T follicular helper cell (primary cell): Measurements from ENCODE around the gene TMPRSS13.
A peak's percentile ranks its signal among the peaks of the same experiment; 100 is the strongest.
"Not testable (repeated sequence)": the region's sequence is repeated elsewhere in the genome, so short reads cannot be mapped to it uniquely, and the experiment has no call there.

Source experiments
- DNase-seq: peaks from one replicate; pipeline ENCODE4 v3.0.0-alpha.2; 2020; ENCODE audit warnings: low read depth
- total RNA-seq, 2 experiments: gene quantifications; one replicate each; lab custom pipeline; 2026; lab: John Stamatoyannopoulos, UW

The TMPRSS13 gene
- 0.56 to 3.8 reads per million in 2 experiments for total RNA-seq

DNA sequence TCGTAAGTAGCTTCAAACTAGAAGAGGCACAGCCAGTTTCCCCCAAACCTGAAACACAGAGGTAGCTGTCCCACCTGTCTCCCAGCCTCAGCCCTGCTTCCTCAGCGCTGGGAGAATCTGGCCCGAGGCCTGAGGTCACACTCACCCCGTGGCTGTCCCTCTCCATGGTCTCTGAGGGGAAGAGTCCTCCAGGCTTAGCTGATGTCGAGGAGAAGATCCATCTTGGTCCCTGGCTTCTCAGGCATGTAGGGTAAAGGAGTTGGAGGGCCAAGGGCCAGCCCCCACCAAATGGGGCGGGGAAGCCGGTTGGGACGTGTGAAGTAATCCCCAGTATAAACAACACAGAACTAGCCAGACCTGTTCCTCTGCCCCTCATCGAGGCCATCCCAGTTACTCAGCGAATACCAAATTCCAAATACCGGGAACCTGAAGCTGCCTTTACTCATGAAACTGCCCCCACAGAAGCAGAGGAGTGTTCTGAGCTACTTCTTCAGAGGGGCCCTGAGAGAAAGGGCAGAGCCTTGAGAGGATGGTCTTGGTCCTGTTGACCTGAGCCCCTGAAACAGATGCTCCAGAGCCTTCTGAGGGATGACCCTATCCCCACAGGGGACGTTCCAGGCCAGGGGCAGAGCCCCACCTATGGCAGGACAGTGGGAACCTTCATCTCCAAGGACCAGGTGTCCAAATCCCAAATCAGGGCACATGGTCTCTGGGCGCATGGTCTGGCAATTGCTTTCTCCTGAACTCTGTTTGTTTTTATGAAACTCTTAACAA, at the start of gene TMPRSS13:
Gene TMPRSS13 (minus strand): TSS at position 261 of the 774 bp plus-strand sequence. CDS start 95 bp downstream, at position 166.
- no peak for DNase-seq

DNA sequence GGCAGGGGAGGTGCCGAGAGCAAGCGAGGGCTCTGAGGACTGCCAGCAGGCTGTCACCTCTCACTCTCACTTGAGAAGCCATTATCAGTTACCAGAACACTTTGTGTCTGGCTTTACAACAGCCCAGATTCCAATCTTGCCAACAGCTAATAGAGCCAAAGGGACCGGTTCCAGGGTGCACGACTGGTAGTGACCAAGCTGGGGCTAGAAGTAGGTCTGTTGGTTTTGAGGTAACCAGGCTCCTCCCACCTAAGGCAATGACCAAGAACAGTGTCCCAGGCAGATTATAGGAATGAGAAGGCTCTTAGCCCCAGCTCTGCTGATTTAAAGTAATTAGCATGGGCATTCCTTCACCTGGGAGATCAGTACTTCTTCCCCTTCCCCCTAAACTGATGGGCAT, 49.8 kb upstream of the TMPRSS13 start:
- no peak for DNase-seq

GRCh38 chr11:117978291-117978910, 49.2 kb upstream of the TMPRSS13 start:
- DNase-seq = not testable (repeated sequence)

- not testable (repeated sequence) for DNase-seq
These were observed 48.5 kb upstream of the TMPRSS13 start for GRCh38 chr11:117977612-117978264.

GRCh38 chr11:117977029-117977428, 47.8 kb upstream of the TMPRSS13 start:
- DNase-seq = no peak

- no peak for DNase-seq
These were observed 47.2 kb upstream of the TMPRSS13 start for GRCh38 chr11:117976445-117976844.

GRCh38 chr11:117973503-117973860, 44.3 kb upstream of the TMPRSS13 start:
- no peak for DNase-seq

DNA sequence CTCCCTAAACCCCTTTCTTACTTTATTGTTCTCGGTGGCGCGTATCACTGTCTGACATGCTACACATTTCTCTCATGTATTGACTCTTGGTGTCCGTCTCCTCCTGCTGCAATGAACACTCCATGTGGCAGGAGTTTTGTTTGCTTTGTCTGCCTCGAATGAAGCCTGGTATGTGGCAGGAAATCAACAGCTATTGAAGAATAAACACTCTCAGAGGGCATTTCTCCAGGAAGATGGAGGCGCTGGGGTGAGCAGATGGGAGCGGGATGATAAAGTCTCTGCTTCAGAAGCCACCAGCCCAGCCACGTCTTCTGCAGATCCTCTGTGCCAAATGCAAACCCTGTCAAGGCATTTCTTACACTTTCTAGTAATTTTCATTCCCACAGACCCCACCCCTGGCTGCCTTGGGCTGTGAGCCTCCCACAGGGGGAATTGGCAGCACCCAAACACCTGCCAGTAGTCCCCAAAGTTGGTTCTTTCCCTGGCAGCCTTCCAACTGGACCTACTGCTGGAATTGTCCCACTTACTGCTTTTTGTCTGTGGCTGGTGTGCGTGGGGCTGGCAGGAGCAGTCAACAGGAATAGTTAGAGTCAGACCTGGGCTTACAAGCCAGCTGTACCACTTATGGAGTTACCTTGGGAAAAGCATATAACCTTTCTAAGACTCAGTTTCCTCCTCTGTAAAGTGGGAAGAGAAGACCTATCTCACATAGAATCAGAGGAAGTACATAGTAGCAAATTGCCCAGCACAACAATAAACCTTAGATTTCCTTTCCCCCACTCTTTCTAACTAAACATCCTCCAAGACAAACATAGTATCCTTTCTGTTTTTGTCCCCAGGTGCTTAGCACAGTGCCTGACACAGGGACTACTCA, 43.7 kb upstream of the TMPRSS13 start:
- no peak for DNase-seq

GRCh38 chr11:117972044-117972443, 42.8 kb upstream of the TMPRSS13 start:
- no peak for DNase-seq

DNA sequence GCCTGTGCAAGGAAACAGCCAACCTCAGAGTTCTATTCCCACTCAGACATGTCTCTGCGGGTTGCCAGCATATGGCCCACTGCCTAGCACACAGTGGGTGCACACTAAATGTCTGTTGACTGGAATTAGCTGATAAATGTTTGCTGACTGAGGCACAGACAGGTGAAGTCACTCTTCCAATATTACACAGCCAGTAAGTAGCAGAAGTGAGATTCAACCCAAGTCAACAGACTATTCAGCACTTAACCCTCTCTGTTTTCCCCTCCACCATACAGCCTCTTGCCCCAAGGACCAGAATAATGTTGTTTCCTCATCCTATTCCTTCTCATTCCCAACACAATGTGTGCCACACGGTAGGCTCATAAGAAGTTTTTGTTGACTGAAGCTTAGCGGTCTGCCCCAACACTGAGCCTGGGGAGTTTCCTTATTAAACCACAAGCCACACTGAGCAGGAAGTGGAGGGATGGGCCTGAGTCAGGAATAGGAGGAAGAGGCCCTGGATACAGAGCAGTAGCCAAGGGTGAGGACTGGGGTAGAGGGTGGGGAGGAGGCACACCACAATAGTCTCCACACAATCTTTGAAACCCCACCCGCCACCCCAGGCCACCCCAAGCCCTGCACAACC, 41.3 kb upstream of the TMPRSS13 start:
- DNase-seq = no peak

- no peak for DNase-seq
These were observed 40.2 kb upstream of the TMPRSS13 start for GRCh38 chr11:117969160-117969991.

GRCh38 chr11:117966908-117967307, 37.7 kb upstream of the TMPRSS13 start:
- no peak for DNase-seq

GRCh38 chr11:117962826-117963225, 33.6 kb upstream of the TMPRSS13 start:
- no peak for DNase-seq

- no peak for DNase-seq
These were observed 32.7 kb upstream of the TMPRSS13 start for GRCh38 chr11:117961896-117962295.

GRCh38 chr11:117960406-117960805, 31.2 kb upstream of the TMPRSS13 start:
- DNase-seq = no peak

DNA sequence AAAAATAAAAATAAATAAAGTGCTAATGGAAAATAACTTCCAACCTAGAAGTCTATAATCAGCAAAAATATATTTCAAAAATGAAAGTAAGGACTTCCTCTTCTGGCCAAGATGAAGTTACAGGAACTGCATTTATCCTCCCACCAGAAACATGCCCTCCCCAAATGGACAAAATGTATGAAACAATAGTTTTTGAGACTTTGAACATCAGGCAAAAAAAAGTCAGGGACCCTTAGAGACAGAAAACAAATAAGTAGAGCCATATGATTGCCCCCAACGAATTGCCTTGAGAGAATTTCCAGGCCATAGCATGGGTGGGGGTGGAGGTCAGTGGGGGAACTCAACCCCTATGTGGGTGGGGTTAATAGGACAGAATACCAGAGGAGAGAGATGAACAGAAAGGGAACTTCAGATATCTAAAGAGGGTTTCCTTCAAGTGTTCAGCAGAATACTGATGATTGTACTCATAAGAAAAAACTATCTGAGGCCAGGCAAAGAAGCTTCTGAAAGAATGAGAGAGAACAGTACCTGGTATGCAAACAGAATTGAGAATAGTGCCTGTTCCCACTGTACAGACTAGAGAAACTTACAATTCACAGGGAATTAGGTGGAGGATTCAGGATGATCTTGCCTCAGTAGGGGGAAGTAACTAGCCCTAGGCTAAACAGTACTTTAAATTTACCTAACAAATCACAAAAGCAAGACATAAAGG, 30.4 kb upstream of the TMPRSS13 start:
- no peak for DNase-seq

DNA sequence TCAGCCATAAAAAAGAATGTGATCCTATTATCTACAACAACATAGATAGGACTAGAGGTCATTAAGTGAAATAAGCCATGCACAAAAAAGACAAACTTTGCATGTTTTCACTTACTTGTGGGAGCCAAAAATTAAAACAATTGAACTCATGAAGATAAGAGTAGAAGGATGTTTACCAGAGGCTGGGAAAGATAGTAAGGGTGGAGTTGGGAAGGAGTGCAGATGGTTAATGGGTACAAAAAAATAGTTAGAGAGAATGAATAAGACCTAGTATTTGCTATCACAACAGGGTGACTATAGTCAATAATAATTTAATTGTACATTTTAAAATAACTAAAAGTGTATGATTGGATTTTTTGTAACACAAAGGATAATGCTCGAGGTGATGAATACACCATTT, 29.7 kb upstream of the TMPRSS13 start:
- DNase-seq = no peak

DNA sequence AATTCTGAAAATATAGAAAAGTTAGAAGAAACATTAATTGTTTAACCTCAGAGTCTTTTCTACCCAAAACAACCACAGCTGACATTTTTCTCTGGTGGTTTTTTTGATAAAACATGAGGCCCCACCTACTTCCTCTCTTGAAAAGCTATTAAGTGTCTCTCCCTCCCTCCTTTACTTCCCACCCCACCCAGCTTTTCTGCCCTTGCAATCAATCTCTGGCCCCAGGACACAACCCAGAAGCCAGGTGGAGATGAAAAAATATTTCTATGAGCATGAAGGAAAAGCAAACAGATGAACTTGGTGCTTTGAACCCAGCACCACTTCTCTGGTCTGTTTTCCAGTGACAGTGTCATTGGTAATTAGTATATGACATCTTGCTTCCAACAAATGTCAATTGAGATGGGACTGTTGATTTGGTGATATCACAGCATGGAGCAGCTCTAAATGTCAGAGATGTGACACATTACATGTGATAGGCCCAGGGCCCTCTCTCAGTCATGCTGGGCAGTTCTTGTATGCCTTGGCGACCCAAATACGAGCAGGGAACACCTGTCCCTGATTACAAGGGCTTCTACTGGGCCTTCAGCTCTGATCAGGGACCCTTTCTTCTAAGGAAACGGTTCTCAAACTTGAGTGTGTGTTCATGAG, 23.9 kb upstream of the TMPRSS13 start:
- peak; percentile 15 for DNase-seq
